Kasumi-1 (cell line): ENCODE results near the gene RASA3.

Experiments
- DNase-seq, 2 experiments: peaks; one replicate each; lab custom pipeline; 2025; lab: John Stamatoyannopoulos, UW

Gene RASA3

GRCh38 chr13:113952151-113952982, 180.1 kb downstream of the RASA3 start:
- no peak for DNase-seq

GRCh38 chr13:113951246-113951999, 181.0 kb downstream of the RASA3 start:
- DNase-seq, result peak; percentile 56 to 63

GRCh38 chr13:113950451-113951245, 181.8 kb downstream of the RASA3 start:
- DNase-seq, result no peak

- no peak for DNase-seq
Measured at GRCh38 chr13:113949546-113949945, 182.9 kb downstream of the RASA3 start.

DNA sequence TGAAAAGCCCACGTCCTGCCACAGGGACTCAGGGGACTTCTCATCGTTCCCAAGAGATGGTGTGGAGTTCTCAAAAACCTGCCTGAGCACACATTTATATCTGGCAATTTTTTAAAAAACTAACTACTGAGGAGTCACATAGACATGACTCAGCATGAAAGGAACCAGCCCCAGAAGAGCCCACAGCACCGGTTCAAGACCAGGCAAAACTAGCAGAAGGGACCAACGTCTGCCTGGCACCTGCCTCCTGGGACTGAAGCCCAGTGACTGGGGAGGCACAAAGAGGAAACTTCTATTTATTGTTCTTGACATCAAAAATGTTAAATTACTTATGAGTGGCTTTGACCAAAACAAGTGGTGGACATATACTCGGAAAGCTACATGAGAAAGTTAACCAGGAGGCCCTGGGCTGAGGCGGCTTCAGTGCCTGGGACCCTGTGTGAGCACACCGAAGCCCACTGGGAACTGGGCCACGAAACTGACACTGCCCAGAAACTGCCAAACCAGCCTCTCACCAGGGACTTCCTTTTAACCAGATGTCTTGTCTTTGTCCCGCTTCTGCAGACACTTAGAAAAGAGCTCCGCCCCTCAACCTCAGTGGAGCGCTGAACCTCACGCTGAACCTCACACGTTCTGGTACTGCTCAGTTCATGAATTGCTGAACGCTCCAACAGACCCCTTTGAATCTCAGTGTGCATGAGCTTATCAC, 184.2 kb downstream of the RASA3 start:
- DNase-seq, result no peak

GRCh38 chr13:113947311-113948033, 185.0 kb downstream of the RASA3 start:
- no peak for DNase-seq

GRCh38 chr13:113946409-113947181, 185.8 kb downstream of the RASA3 start:
- DNase-seq, result no peak

DNA sequence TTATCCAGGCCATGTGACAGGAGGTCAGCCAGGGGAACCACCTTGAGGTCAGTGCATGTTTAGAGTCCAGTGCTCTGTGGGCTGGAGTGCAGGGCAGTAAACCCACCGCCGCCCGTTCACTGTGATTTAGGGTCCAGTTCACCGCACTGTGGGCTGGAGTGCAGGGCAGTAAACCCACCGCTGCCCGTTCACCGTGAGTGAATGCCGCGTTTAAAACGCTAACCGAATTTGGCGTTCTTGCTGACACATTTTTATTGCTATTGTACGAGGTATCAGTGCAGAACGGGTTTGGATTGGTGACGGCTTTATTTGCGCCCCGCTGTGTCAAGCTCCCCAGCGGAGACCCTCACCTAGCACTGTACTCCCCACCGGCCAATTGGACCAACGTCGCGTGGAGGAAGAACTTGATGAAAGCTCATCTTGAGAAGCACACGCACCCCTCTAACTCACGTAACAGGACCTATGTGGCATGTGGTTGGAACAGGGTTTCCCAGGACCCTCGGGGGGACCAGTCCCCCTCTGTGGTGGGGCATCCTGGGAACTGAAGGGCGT, 186.5 kb downstream of the RASA3 start:
- no peak for DNase-seq

DNA sequence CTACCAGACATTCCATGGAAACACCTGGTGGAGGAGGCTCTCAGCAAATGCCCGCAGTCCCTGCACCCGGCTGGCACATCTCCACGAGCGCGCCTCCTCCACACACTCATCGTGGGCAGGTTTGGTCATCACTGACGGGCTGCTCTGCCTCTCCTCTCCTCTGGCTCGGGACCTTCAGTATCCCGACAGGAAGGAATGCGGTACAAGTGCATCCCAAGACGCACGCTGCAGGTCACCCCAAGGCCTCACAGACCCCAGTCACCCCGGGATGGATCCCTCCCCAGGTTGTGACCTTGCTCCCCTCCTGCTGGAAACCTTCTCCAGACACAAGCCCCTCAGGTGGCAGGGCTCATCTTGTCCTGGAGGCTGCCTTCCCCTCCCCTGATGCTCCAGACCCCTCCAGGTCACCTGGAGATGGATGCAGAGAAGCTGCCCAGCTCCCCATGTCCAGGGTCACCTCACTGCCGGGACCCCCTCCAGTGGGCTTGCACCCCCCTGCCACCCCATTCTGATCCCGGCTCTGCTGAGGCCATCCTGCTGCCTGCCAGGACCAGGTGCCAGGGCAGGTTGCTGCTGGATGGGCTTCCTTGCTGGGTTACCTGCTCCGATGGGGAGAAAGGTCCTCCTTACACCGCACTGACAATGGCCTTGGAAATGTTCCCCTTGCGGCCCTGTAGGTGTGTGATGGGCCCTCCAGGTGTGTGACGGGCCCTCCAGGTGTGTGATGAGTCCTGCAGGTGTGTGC, 188.4 kb downstream of the RASA3 start:
- no peak for DNase-seq

- no peak for DNase-seq
Measured at GRCh38 chr13:113942591-113943103, 189.8 kb downstream of the RASA3 start.

- no peak for DNase-seq
Measured at GRCh38 chr13:113941571-113942191, 190.7 kb downstream of the RASA3 start.

GRCh38 chr13:113939944-113940297, 192.5 kb downstream of the RASA3 start:
- DNase-seq, result no peak

GRCh38 chr13:113939129-113939943, 193.1 kb downstream of the RASA3 start:
- DNase-seq, result no peak

DNA sequence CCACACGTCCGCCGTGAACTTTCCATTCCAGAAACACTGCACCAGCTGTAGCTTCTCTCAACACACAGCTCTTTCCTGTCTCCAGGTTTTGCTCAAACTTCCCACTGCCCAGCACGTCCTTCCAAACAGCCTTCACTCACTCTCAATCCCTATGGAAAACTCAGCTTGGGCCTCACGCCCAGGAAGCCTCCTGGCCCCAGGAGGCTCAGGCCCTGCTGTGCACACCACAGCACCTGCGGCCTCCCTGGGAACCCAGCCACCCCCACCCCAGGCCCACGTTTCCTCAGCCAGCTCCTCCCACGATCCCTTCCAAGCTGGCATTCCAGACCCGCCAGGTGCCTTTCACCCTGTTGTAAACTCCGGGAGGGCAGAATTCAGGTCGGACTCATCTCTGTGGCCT, 193.7 kb downstream of the RASA3 start:
- no peak for DNase-seq

DNA sequence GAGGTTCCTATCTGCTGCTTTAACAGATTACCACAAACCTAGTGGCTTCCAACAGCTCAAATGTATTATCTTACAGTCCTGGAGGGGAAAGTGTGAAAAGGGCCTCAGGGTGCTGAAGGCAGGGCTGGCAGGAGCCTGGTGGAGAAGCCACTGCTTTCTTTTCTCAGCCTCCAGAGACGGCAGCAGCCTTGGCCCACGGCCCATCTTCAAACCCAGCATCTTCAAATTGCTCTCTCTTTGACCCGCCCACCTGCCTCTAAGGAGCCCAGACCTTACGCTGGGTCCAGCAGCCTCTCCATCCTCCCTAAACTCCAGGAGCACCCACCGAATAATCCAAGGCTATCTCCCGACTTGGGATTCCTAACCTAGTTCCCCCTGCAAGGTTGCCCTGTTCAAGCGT, 194.2 kb downstream of the RASA3 start:
- DNase-seq, result no peak

- DNase-seq, result no peak
Measured at GRCh38 chr13:113937527-113938180, 194.8 kb downstream of the RASA3 start.

DNA sequence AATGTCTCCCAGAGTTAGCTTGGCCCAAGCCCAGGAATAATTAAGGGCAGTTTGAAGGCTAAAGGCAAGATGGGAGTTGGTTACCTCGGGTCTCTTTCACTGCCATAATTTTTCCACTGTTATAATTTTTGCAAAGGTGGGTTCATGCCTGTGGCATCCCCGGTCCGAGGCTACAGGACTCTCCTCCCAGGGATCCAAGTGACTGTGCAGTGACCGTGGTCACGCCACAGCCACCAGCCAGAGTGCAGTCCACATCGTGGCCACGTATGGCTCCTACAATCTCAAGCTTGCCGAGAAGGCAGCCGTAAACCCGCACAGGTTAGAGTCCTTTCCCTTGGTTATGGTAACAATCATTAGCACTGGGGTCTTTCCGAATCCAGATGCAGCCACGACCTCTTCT, 195.3 kb downstream of the RASA3 start:
- DNase-seq, result no peak
